Measurements from ENCODE around the gene SAG. TPM values are rescaled to one million over a fixed set of nuclear protein-coding genes. Genes with fewer than 3 reads are reported as not detected.

SAG gene
- total and polyA plus RNA-seq, 4 donors = not detected

DNA sequence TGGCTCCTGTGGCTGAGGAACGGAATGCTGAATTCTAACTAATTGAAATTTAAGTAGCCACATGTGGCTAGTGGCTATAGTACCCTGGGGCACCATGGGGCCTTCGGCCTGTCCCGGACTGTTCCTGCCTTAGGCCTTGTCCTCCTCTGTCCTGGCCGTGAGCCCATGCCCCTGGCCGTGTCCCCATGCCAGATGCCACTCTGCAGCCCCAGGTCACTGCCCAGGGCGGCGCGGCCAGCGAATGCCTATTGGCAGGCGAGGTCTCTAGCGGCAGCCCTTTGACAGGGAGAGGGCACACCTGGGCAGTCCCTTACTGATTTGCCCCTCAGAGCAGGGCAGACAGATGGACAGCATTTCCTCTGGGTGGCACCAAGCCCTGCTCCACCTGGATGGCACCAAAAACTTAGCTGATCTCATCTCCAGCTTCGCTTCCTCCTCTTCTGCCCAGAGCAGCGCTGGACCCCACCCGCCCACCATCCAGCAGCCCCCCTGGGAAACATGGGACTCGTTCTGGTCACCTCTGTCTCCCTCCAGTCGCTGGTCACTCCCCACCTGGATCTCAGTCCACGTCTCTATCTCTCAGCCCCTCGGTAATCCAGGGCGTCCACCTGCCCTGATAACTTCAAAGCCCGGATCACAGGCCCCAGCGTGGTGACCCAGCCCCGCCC, 45.6 kb downstream of the SAG start:
- H3K27me3 ChIP-seq (ENCODE audit: control insufficient read depth in 4 of 4, insufficient read depth in 4 of 4, low read length in 3 of 4) = no peaks in the 10 kb centered on the region
- H3K36me3 ChIP-seq (ENCODE audit: control insufficient read depth in 4 of 4, insufficient read depth in 3 of 4, low read depth in 1 of 4, low read length in 3 of 4) = no peaks in the 10 kb centered on the region
- WGBS = 45% methylated on average over 22 of the region's 22 CpGs
- no peak for DNase-seq (ENCODE audit: low spot score)
- H3K4me3 ChIP-seq (ENCODE audit: low read depth in 1 of 3, low read length in 3 of 3) = no peak overlapping the region
- peak overlapping the region; percentile 42 to 63 for H3K27ac ChIP-seq (ENCODE audit: low read depth in 1 of 2, low read length in 2 of 2)
- H3K9me3 ChIP-seq (ENCODE audit: control insufficient read depth in 4 of 4, low read length in 3 of 4) = no peaks in the 10 kb centered on the region
- TF ChIP-seq, protein P1, sequence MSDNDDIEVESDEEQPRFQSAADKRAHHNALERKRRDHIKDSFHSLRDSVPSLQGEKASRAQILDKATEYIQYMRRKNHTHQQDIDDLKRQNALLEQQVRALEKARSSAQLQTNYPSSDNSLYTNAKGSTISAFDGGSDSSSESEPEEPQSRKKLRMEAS (IDR thresholded peaks at IDR 0.05) = peak; percentile 62
- peak; percentile 35 for TF ChIP-seq REST (IDR thresholded peaks at IDR 0.05)
- no peak for TF ChIP-seq FOXA1 (IDR thresholded peaks at IDR 0.05)
- peak in 1 of 2 donors; percentile 58 for TF ChIP-seq RAD21 (IDR thresholded peaks at IDR 0.05)
- no peak for TF ChIP-seq YY1 (IDR thresholded peaks at IDR 0.05)
- peak; percentile 86 for TF ChIP-seq SP1 (IDR thresholded peaks at IDR 0.05)
- TF ChIP-seq NR2F2 (IDR thresholded peaks at IDR 0.05) = no peak
- TF ChIP-seq HNF4A (conservative IDR thresholded peaks at IDR 0.05) = peak; percentile 68 to 81
- no peak for TF ChIP-seq HNF4G (IDR thresholded peaks at IDR 0.05)
- TF ChIP-seq JUND (IDR thresholded peaks at IDR 0.05) = no peak
- TF ChIP-seq EGR1 (IDR thresholded peaks at IDR 0.05; ENCODE audit: low read depth in 2 of 2) = no peak
- no peak for TF ChIP-seq CTCF (IDR thresholded peaks at IDR 0.05; ENCODE audit: low read depth, low read length, missing input control)
- peak; percentile 88 to 90 for TF ChIP-seq RXRA (IDR thresholded peaks at IDR 0.05)
- H3K4me1 ChIP-seq (ENCODE audit: control insufficient read depth in 4 of 4, insufficient read depth in 4 of 4, low read length in 3 of 4) = peaks cover 16 to 66% (median 39%) of the 10 kb centered on the region in 4 donors
- no peak overlapping the region for H3K9ac ChIP-seq (ENCODE audit: low read depth in 1 of 2, low read length in 2 of 2)

- Histone ChIP-seq H3K4me3 (ENCODE audit: low read depth in 1 of 3, low read length in 3 of 3) (peak within 1 kb of the TSS; percentile 62 to 90 (median 71)), H3K9ac (ENCODE audit: low read depth in 1 of 2, low read length in 2 of 2) (peak within 1 kb of the TSS in 1 of 2 donors; percentile 47), H3K27me3 (ENCODE audit: control insufficient read depth in 4 of 4, insufficient read depth in 4 of 4, low read length in 3 of 4) (no peaks in the 10 kb centered on the region), H3K27ac (ENCODE audit: low read depth in 1 of 2, low read length in 2 of 2) (peak within 1 kb of the TSS; percentile 42 to 63), H3K36me3 (ENCODE audit: control insufficient read depth in 4 of 4, insufficient read depth in 3 of 4, low read depth in 1 of 4, low read length in 3 of 4) (no peaks in the 10 kb centered on the region), H3K4me1 (ENCODE audit: control insufficient read depth in 4 of 4, insufficient read depth in 4 of 4, low read length in 3 of 4) (peaks cover 10 to 59% (median 32%) of the 10 kb centered on the region in 4 donors), H3K9me3 (ENCODE audit: control insufficient read depth in 4 of 4, low read length in 3 of 4) (no peaks in the 10 kb centered on the region)
- 5% methylated on average over 56 of the region's 56 CpGs for WGBS
- no peak for TF ChIP-seq FOXA1 (IDR thresholded peaks at IDR 0.05)
- peak; percentile 30 for TF ChIP-seq CTCF (IDR thresholded peaks at IDR 0.05; ENCODE audit: low read depth, low read length, missing input control)
- peak; percentile 80 for DNase-seq (ENCODE audit: low spot score)
Observed at GRCh38 chr2:233353769-233354499, 46.3 kb downstream of the SAG start, which contains the start of gene DGKD. DGKD (plus strand) TSS chr2:233354494; CDS start chr2:233354519, 25 bp downstream.

Data from liver (tissue), 9 donors.